Hepatocyte (in vitro differentiated cells): Measurements from ENCODE around the gene DNAI2. TPM values are rescaled to one million over a fixed set of nuclear protein-coding genes. Genes with fewer than 3 reads are reported as not detected.

Source experiments
- DNase-seq: peaks from one replicate; pipeline ENCODE4 v3.0.0-alpha.2; 2016; ENCODE audit warnings: low spot score
- H2AFZ ChIP-seq: fragments of 200-600 bp; sonication (generic); 2 replicates; pipeline ENCODE4 v1.6.0; 2016; ENCODE audit warnings: antibody characterized with exemption, mild to moderate bottlenecking
- H3K27ac ChIP-seq: fragments of 200-600 bp; sonication (generic); 2 replicates; pipeline ENCODE4 v1.5.1; 2016; ENCODE audit warnings: mild to moderate bottlenecking
- H3K27me3 ChIP-seq: fragments of 200-600 bp; sonication (generic); 2 replicates; pipeline ENCODE4 v1.6.1; 2016
- H3K36me3 ChIP-seq: fragments of 200-600 bp; sonication (generic); replicated peaks from 2 replicates; pipeline ENCODE4 v1.5.1; 2016; ENCODE audit warnings: low read depth; ENCODE audit not compliant: insufficient read depth
- H3K4me1 ChIP-seq: fragments of 200-600 bp; sonication (generic); 2 replicates; pipeline ENCODE4 v1.5.1; 2016; ENCODE audit warnings: mild to moderate bottlenecking, moderate library complexity; ENCODE audit not compliant: insufficient read depth
- H3K4me2 ChIP-seq: fragments of 200-600 bp; sonication (generic); 2 replicates; pipeline ENCODE4 v1.6.0; 2016
- H3K4me3 ChIP-seq: fragments of 200-600 bp; sonication (generic); 2 replicates; pipeline ENCODE4 v1.5.1; 2016; ENCODE audit warnings: mild to moderate bottlenecking
- H3K79me2 ChIP-seq: fragments of 200-600 bp; sonication (generic); 2 replicates; pipeline ENCODE4 v1.6.0; 2017; ENCODE audit warnings: mild to moderate bottlenecking
- H3K9me2 ChIP-seq: fragments of 200-600 bp; sonication (generic); replicated peaks from 2 replicates; pipeline ENCODE4 v1.6.0; 2017; ENCODE audit warnings: mild to moderate bottlenecking; ENCODE audit not compliant: insufficient read depth
- H3K9me3 ChIP-seq: fragments of 200-600 bp; sonication (generic); 2 replicates; pipeline ENCODE4 v1.5.1; 2016; ENCODE audit warnings: low read depth, mild to moderate bottlenecking
- H4K20me1 ChIP-seq: fragments of 200-600 bp; sonication (generic); 2 replicates; pipeline ENCODE4 v1.6.0; 2016; ENCODE audit warnings: mild to moderate bottlenecking; ENCODE audit not compliant: insufficient read depth, poor library complexity, severe bottlenecking
- CTCF ChIP-seq: fragments of 200-600 bp; sonication (generic); IDR thresholded peaks from 2 replicates; pipeline ENCODE4 v1.5.1; 2016; ENCODE audit warnings: antibody characterized with exemption, mild to moderate bottlenecking; ENCODE audit not compliant: poor library complexity
- EZH2 ChIP-seq: fragments of 200-600 bp; sonication (generic); IDR thresholded peaks from 2 replicates; pipeline ENCODE4 v1.6.1; 2016; ENCODE audit warnings: antibody characterized with exemption, mild to moderate bottlenecking, borderline replicate concordance
- EZH2phosphoT487 ChIP-seq: fragments of 200-600 bp; sonication (generic); IDR thresholded peaks from one replicate; pipeline ENCODE4 v1.6.1; 2018; ENCODE audit warnings: antibody characterized with exemption, mild to moderate bottlenecking, low read depth, moderate library complexity; ENCODE audit not compliant: unreplicated experiment, severe bottlenecking
- WGBS: methylation state at CpG from one replicate; pipeline ENCODE4 v1.1.6; 2016; ENCODE audit warnings: low lambda C conversion rate; ENCODE audit errors: missing lambda C conversion rate; 5-methylcytosine and 5-hydroxymethylcytosine counted together
- polyA plus RNA-seq: library from polyadenylated mRNA; unstranded; fragments of >200 nt; fragmentation: Nextera tagmentation; extraction: Ambion mirVana; gene quantifications from 2 replicates; pipeline ENCODE4 v1.2.1, GENCODE V29; 2016
- total RNA-seq: library from RNA; depleted of rRNA; stranded (reverse); fragments of >200 nt; gene quantifications from 2 replicates; pipeline ENCODE4 v1.2.3, GENCODE V29; 2014

DNAI2 gene
- total and polyA plus RNA-seq, 2 experiments from 2014 or later, result not detected

- 83% methylated on average over 8 of the region's 12 CpGs for WGBS
- H3K36me3 ChIP-seq, result no peaks in the 10 kb centered on the region
- no peak overlapping the region for H3K4me3 ChIP-seq
- no peaks in the 10 kb centered on the region for H3K9me2 ChIP-seq
- no peaks in the 10 kb centered on the region for H3K9me3 ChIP-seq
- H3K27ac ChIP-seq, result no peak overlapping the region
- H3K79me2 ChIP-seq, result no peaks in the 10 kb centered on the region
- H3K4me2 ChIP-seq, result no peak overlapping the region
- no peak overlapping the region for H2AFZ ChIP-seq
- no peaks in the 10 kb centered on the region for H3K27me3 ChIP-seq
- no peaks in the 10 kb centered on the region for H3K4me1 ChIP-seq
- no peak for TF ChIP-seq EZH2
- TF ChIP-seq EZH2phosphoT487, result no peak
- no peak for TF ChIP-seq CTCF
- DNase-seq, result no peak
- H4K20me1 ChIP-seq, result no peaks in the 10 kb centered on the region
Observed at GRCh38 chr17:74337834-74338500, 63.9 kb downstream of the DNAI2 start.

GRCh38 chr17:74339537-74340195 is 65.6 kb downstream of the DNAI2 start:
- H4K20me1 ChIP-seq, result no peaks in the 10 kb centered on the region
- no peak overlapping the region for H3K4me3 ChIP-seq
- no peak overlapping the region for H3K27ac ChIP-seq
- no peaks in the 10 kb centered on the region for H3K9me3 ChIP-seq
- no peak for DNase-seq
- no peak overlapping the region for H2AFZ ChIP-seq
- H3K4me1 ChIP-seq, result no peaks in the 10 kb centered on the region
- H3K9me2 ChIP-seq, result no peaks in the 10 kb centered on the region
- no peaks in the 10 kb centered on the region for H3K36me3 ChIP-seq
- H3K79me2 ChIP-seq, result no peaks in the 10 kb centered on the region
- no peak for TF ChIP-seq EZH2
- no peak for TF ChIP-seq CTCF
- TF ChIP-seq EZH2phosphoT487, result no peak
- no peak overlapping the region for H3K4me2 ChIP-seq
- WGBS, result 86% methylated on average over 19 of the region's 19 CpGs
- no peaks in the 10 kb centered on the region for H3K27me3 ChIP-seq

- Histone ChIP-seq H3K4me3 (no peak overlapping the region), H3K27ac (no peak overlapping the region), H3K9me2 (no peaks in the 10 kb centered on the region), H2AFZ (no peak overlapping the region), H3K4me2 (no peak overlapping the region), H3K4me1 (no peaks in the 10 kb centered on the region), H4K20me1 (no peaks in the 10 kb centered on the region), H3K27me3 (no peaks in the 10 kb centered on the region), H3K9me3 (no peaks in the 10 kb centered on the region), H3K79me2 (no peaks in the 10 kb centered on the region), H3K36me3 (no peaks in the 10 kb centered on the region)
- TF ChIP-seq EZH2 (no peak), CTCF (no peak), EZH2phosphoT487 (no peak)
- DNase-seq, result peak; percentile 66
- 67% methylated on average over 13 of the region's 13 CpGs for WGBS
Observed at GRCh38 chr17:74340470-74341023, 66.5 kb downstream of the DNAI2 start.
